ENCODE measurements around the gene SGSM2.

SGSM2 gene

GRCh38 chr17:2390199-2390836 lies 53.0 kb downstream of the SGSM2 start:
- Histone ChIP-seq H3K36me3 (ENCODE audit: insufficient read depth, low read length) (no peaks in the 10 kb centered on the region), H3K9ac (ENCODE audit: insufficient read length) (no peak overlapping the region), H3K4me3 (no peak overlapping the region), H3K27ac (no peak overlapping the region), H3K9me3 (ENCODE audit: low read depth, low read length) (no peaks in the 10 kb centered on the region)
- no peak for DNase-seq (ENCODE audit: low read depth, low spot score)
- TF ChIP-seq POLR2AphosphoS5 (IDR thresholded peaks at IDR 0.05; ENCODE audit: borderline replicate concordance, low read depth, low read length) (no peak), FOXP2 (optimal IDR thresholded peaks at IDR 0.05; ENCODE audit: control extremely low read depth, extremely low read length, insufficient read depth) (no peak), EZH2 (IDR thresholded peaks at IDR 0.05) (no peak)

GRCh38 chr17:2391597-2392251 lies 54.4 kb downstream of the SGSM2 start:
- Histone ChIP-seq H3K4me3 (peak overlapping the region; percentile 89), H3K9me3 (ENCODE audit: low read depth, low read length) (no peaks in the 10 kb centered on the region), H3K27ac (peak overlapping the region; percentile 90), H3K36me3 (ENCODE audit: insufficient read depth, low read length) (no peaks in the 10 kb centered on the region), H3K9ac (ENCODE audit: insufficient read length) (peak overlapping the region; percentile 79)
- no peak for DNase-seq (ENCODE audit: low read depth, low spot score)
- TF ChIP-seq POLR2AphosphoS5 (IDR thresholded peaks at IDR 0.05; ENCODE audit: borderline replicate concordance, low read depth, low read length) (no peak; the same call in 1 of the 2 replicates), FOXP2 (optimal IDR thresholded peaks at IDR 0.05; ENCODE audit: control extremely low read depth, extremely low read length, insufficient read depth) (no peak), EZH2 (IDR thresholded peaks at IDR 0.05) (no peak)

GRCh38 chr17:2392252-2393173 lies 55.2 kb downstream of the SGSM2 start:
- no peak for DNase-seq (ENCODE audit: low read depth, low spot score)
- peak overlapping the region; percentile 89 for H3K4me3 ChIP-seq
- H3K36me3 ChIP-seq (ENCODE audit: insufficient read depth, low read length) = no peaks in the 10 kb centered on the region
- TF ChIP-seq EZH2 (IDR thresholded peaks at IDR 0.05) (no peak), POLR2AphosphoS5 (IDR thresholded peaks at IDR 0.05; ENCODE audit: borderline replicate concordance, low read depth, low read length) (peak; percentile 67; the same call in 1 of the 2 replicates), FOXP2 (optimal IDR thresholded peaks at IDR 0.05; ENCODE audit: control extremely low read depth, extremely low read length, insufficient read depth) (no peak)
- H3K27ac ChIP-seq = peak overlapping the region; percentile 97
- no peaks in the 10 kb centered on the region for H3K9me3 ChIP-seq (ENCODE audit: low read depth, low read length)
- H3K9ac ChIP-seq (ENCODE audit: insufficient read length) = peak overlapping the region; percentile 79

- H3K27ac ChIP-seq = peak overlapping the region; percentile 97
Observed at GRCh38 chr17:2393174-2393953, 56.1 kb downstream of the SGSM2 start.

GRCh38 chr17:2393954-2394749 lies 56.9 kb downstream of the SGSM2 start:
- H3K9ac ChIP-seq (ENCODE audit: insufficient read length) = peak overlapping the region; percentile 32
- TF ChIP-seq POLR2AphosphoS5 (IDR thresholded peaks at IDR 0.05; ENCODE audit: borderline replicate concordance, low read depth, low read length) (no peak), EZH2 (IDR thresholded peaks at IDR 0.05) (no peak), FOXP2 (optimal IDR thresholded peaks at IDR 0.05; ENCODE audit: control extremely low read depth, extremely low read length, insufficient read depth) (no peak)
- peak overlapping the region; percentile 89 for H3K4me3 ChIP-seq
- no peaks in the 10 kb centered on the region for H3K36me3 ChIP-seq (ENCODE audit: insufficient read depth, low read length)
- H3K27ac ChIP-seq = peak overlapping the region; percentile 3; the same call in 1 of the 2 replicates
- no peak for DNase-seq (ENCODE audit: low read depth, low spot score)
- no peaks in the 10 kb centered on the region for H3K9me3 ChIP-seq (ENCODE audit: low read depth, low read length)

More at GRCh38 chr17:2393174-2393953, 56.1 kb downstream of the SGSM2 start:
- no peaks in the 10 kb centered on the region for H3K36me3 ChIP-seq (ENCODE audit: insufficient read depth, low read length)
- peak overlapping the region; percentile 90 for H3K9ac ChIP-seq (ENCODE audit: insufficient read length)
- TF ChIP-seq POLR2AphosphoS5 (IDR thresholded peaks at IDR 0.05; ENCODE audit: borderline replicate concordance, low read depth, low read length) (no peak; the same call in 1 of the 2 replicates), EZH2 (IDR thresholded peaks at IDR 0.05) (no peak), FOXP2 (optimal IDR thresholded peaks at IDR 0.05; ENCODE audit: control extremely low read depth, extremely low read length, insufficient read depth) (no peak)
- peak overlapping the region; percentile 89 for H3K4me3 ChIP-seq
- no peak for DNase-seq (ENCODE audit: low read depth, low spot score)
- no peaks in the 10 kb centered on the region for H3K9me3 ChIP-seq (ENCODE audit: low read depth, low read length)

- no peak for TF ChIP-seq EZH2 (IDR thresholded peaks at IDR 0.05)
- TF ChIP-seq POLR2AphosphoS5 (IDR thresholded peaks at IDR 0.05; ENCODE audit: borderline replicate concordance, low read depth, low read length) = no peak
- TF ChIP-seq FOXP2 (optimal IDR thresholded peaks at IDR 0.05; ENCODE audit: control extremely low read depth, extremely low read length, insufficient read depth) = no peak
- no peak for DNase-seq (ENCODE audit: low read depth, low spot score)
- Histone ChIP-seq H3K9me3 (ENCODE audit: low read depth, low read length) (no peaks in the 10 kb centered on the region), H3K9ac (ENCODE audit: insufficient read length) (no peak overlapping the region), H3K27ac (no peak overlapping the region), H3K4me3 (no peak overlapping the region), H3K36me3 (ENCODE audit: insufficient read depth, low read length) (no peaks in the 10 kb centered on the region)
Observed at GRCh38 chr17:2394775-2395201, 57.5 kb downstream of the SGSM2 start.
